NCI-H446 (cell line): ENCODE results near the gene BBIP1.

Source experiments
- DNase-seq, 2 experiments: peaks; one replicate each; lab custom pipeline; 2025; lab: John Stamatoyannopoulos, UW

The BBIP1 gene

DNA sequence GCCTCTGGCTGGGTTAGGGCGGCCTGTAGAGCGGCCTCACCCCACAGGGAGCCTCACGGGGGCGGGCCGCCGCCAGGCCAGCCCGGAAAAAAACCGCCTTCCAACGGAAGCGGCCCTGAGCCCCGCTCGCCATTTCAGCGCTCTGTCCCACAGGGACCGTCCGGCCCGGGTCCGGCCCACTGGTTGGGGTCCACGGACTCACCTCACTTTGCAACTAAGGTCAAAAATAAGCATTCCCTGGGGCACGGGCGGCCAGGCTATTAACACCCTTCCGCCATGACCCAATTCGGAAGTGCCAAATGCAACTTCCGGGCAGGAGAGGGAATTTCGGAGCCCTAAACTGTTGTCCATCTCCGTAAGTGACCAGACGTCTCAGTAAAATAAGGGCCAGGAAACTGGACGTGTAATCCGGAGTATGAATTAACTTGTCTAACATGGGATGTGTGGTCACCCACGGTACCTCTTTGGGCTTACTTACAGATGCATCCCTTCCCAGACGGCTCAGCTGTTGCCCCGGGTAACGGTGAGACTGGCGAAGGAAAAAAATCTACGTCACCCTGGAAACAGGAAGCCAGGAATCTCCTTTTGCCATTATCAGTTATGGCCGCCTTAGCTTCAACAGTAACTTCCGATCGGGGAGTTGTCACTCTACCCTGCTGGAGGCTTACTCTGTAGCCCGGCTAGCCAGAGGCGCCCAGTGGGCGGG lies at the start of gene BBIP1:
BBIP1 (minus strand) TSS at position 538 of the 706 bp plus-strand sequence. CDS start 1,023 bp downstream, outside the sequence.
- peak; percentile 91 to 97 for DNase-seq

GRCh38 chr10:110967645-110968044 lies 48.7 kb upstream of the BBIP1 start:
- no peak for DNase-seq

- no peak for DNase-seq
Observed at GRCh38 chr10:110967009-110967630, 48.1 kb upstream of the BBIP1 start.

GRCh38 chr10:110966146-110966545 lies 47.2 kb upstream of the BBIP1 start:
- no peak for DNase-seq

DNA sequence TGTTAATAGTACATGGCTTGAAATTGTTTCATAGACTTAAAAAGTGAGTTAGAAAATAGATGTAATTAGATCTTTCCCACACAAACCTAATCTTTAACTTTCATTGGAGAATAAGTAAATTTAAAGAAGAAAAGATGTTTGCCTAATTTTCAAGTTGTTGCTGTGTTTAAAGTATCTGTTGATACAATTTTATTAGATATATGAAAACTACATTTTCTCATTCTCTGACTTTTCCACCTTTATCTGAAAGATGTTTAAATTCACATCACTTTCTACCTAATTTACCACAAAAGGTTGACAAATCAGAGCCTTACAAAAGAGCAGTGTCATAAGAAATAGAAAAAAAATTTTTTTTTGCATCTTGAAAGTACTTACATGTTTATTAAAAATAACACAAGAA lies 46.2 kb upstream of the BBIP1 start:
- DNase-seq: no peak

- no peak for DNase-seq
Observed at GRCh38 chr10:110964681-110965080, 45.7 kb upstream of the BBIP1 start.

- DNase-seq: no peak
Observed at GRCh38 chr10:110963162-110963561, 44.2 kb upstream of the BBIP1 start.

GRCh38 chr10:110962443-110962842 lies 43.5 kb upstream of the BBIP1 start:
- DNase-seq: no peak

GRCh38 chr10:110960333-110960712 lies 41.3 kb upstream of the BBIP1 start:
- DNase-seq: no peak

DNA sequence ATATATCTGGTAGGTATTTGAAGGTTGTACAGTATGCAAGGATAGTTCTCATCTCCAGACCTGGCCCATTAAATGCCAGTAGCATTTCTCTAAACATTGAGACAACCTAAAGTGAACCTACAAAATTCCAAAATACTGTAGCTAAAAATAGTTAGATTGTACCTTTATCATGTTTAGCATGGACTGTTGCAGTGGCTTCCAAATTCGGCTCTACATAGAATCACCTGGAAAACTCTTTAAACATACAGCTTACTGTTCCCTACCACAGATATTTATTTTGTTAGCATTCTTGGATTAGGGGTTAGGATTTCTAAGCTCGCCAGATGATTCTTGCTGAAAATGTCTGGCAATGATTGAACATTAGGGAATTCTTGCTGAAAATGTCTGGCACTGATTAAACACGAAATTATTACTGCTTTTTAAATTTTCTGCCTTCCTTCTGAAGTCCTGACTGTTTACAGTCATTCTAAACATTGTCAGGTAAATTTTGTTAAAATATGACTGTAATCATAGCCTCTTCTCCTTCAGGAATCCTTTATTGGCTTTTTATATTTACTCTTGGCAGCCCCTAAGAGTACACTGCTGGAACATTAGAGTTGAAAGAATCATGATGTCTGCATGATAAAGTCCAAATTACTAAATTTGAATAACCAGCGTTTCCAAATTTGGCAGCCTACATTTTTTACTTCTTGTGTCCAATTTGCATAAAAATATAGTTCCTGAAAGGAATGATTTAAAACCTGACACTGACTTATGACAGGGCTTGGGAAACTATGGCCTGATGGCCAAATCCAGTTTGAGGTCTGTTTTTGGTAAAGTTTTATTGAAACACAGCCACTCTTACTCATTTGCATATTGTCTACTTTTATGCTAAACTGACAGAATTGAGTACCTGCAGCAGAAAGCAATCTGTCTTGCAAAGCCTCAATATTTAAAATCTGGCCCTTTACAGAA lies 40.7 kb upstream of the BBIP1 start:
- peak in 1 of 2 experiments; percentile 3 for DNase-seq

GRCh38 chr10:110957606-110958005 lies 38.6 kb upstream of the BBIP1 start:
- no peak for DNase-seq

GRCh38 chr10:110951381-110951780 lies 32.4 kb upstream of the BBIP1 start:
- no peak for DNase-seq

DNA sequence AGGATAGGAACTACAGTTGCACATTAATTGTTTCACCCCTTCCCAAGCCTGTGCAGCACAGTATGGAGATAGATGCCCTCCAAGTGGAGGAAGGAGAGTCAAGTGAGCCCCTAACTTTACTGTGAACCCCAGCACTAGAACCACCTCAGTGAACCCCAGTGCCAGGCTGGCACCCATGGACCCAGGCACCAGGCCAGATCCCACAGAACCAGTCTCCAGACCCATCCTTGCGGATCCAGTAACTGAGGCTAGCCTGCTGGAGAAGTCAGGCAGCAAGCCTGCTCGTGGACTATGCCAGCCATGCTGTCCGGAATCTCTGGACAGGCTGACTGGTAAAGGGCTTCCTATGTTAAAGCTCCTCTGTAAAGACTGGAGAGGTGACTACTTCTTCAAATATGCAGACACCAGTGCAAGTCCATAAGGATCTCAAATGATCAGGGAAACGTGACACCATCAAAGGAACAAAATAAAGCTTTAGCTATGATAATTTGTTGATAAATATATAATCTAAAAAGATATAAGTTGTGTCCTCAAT lies 28.1 kb upstream of the BBIP1 start:
- no peak for DNase-seq

DNA sequence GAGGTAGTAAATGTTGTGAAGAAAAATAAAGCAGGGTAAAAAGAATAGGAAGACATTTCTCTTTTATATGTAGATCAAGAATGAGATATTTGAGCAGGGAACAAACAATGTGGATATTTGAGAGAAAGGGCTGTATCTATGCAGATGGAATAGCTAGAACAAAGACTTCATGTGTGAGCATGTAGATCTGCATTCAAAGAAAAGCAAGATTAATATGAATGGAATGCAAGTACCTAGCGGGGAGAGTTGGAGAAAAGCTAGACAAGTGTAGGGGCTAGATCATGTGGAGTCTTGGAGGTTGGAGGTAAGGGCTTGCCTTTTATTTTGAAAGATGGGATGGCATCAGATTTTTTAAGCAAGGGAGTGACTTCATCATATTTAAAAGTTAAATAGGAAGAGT lies 27.5 kb upstream of the BBIP1 start:
- no peak for DNase-seq

DNA sequence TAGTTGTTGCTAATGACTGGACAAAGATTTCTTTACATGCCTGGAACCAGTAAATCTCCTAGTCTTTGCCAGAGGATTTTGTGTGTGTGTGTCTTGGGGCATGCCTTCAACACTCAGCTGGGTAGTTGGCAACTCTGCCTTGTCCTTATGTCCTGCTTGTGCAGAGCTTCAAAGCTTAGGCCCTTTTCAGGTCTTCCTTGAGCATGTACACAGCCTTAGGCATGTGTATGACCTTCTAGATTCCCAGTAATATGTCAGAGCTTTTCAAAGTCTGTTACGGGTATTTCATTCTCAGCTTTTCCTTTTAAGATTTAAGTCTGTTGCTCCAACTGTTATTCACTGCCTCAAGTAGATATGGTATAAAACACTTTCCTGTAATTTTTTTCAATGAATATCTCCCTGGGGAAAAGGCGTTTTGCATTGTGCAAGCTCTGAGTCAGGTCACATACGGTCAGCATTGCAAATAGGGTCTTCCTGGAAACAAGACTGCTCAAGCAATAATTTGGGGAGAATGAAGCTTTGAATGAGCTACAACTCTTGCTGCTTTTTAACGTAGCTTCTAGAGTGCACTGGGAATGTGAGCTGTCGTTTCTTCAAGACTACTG lies 25.9 kb upstream of the BBIP1 start:
- no peak for DNase-seq

- no peak for DNase-seq
Observed at GRCh38 chr10:110939419-110939818, 20.4 kb upstream of the BBIP1 start.

DNA sequence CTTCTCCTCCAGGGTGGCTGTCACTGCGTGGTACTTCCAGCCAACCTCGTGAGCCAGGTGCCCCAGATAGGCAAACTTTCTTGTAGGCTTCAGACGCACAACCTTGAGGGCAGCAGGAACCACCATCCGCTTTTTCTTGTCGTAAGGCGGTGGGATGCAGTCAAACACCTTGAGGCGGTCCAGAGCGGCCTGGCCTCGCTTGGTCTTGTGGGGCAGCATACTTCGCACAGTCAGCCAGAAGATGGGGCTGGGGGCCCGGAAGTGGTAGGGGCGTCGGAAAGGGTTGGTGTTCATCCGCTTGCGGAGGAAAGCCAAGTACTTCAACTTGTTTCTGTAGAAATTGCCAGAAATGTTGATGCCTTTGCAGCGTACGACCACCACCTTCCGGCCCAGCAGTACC lies 17.8 kb upstream of the BBIP1 start:
- no peak for DNase-seq

DNA sequence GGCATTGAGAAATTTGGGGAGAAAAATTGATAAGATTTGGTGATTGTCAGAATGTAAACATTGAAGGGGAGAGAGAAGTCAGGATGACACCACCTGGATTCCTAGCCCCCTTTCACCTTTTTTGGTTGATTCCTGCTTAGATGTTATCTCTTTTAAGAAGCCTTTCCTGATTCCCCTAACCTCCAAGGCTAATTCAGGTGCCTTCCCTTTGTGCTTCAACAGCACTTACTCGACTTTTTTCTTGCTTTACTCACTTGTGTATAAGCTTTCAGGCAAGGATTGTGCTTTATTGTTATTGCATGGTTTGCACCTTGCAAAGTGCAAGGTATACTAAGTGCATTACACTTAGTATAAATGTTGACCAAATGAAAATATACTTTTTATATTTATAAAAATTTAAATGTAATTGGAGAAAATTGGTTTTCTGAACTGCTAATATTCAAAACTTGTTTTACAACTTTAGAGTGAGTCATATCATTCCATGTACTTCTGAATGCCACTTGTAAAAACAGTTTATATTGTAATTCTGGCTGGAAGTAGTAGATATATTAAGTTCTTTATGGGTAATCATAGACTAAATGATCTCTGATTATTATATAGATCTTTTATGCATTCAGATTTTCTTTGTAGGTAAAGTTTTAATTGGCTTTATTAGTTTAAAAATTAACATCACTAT lies 13.7 kb upstream of the BBIP1 start:
- no peak for DNase-seq

DNA sequence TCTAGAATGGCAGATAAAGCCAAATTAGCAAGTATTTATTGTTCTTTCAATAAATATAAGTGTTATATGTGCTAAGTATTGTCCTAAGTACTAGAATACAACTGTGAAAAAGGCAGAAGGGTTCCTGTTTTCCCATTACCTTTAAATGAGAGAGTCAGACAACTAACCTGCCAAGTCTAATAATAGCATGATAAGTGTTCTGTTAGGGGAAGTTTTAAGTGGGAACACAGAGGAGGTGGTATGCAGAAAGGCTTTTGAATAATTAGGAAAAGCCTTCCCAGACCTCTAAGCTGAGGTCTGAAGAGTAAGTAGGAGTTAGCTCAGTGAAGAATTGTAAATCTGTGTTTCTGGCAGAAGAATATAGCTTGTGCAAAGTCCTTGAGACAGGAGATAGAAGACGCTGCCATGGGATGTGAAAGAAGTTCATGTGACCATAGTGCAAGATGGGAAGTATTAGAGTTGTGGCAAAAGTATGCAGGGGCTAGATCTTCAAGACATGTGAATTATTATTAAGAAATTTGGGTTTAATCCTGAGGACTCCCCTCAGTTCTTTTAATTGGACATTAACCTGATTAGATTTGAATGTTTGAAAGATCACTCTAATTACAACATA lies 12.9 kb upstream of the BBIP1 start:
- no peak for DNase-seq

DNA sequence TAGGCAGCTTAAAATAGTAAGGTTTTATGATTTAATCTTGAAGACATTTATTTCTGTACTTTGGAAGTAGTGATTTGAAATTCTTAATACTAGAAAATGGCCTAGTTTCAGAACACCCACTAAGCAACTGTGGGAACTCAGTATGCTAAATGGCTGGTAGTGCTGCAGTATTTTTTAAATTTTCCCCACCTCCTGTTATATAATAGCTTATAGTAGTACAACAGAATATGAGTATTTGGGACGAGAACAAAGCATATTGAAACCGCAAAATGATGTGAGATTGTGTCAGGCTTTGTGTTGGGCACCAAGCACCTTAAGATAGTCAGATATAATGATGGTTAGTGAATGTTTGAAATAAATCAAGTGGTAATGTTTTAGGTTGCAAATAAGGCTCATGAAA lies 8.5 kb upstream of the BBIP1 start:
- no peak for DNase-seq
